GM23338 (cell line): ENCODE results near the gene FASLG. TPM values are rescaled to one million over a fixed set of nuclear protein-coding genes. Genes with fewer than 3 reads are reported as not detected.

ENCODE experiments used
- ATAC-seq: fragments of 200-7000 bp; cut with Tn5 transposase; 3 replicates; pipeline ENCODE4 v1.9.1; 2020
- DNase-seq: peaks from one replicate; pipeline ENCODE4 v3.0.0-alpha.2; 2015; ENCODE audit warnings: low spot score
- H2AFZ ChIP-seq: fragments of 200-600 bp; sonication (generic); 2 replicates; pipeline ENCODE4 v1.8.0; 2016; ENCODE audit warnings: antibody characterized with exemption, mild to moderate bottlenecking, moderate library complexity
- H3F3A ChIP-seq: fragments of 200-600 bp; sonication (generic); replicated peaks from 2 replicates; pipeline ENCODE4 v1.8.0; 2017; ENCODE audit warnings: antibody characterized with exemption, mixed run types, low read depth
- H3K27ac ChIP-seq: fragments of 200-600 bp; sonication (generic); 2 replicates; pipeline ENCODE4 v1.6.1; 2016; ENCODE audit warnings: low read depth
- H3K27me3 ChIP-seq: fragments of 200-600 bp; sonication (generic); 2 replicates; pipeline ENCODE4 v1.8.0; 2016; ENCODE audit warnings: mild to moderate bottlenecking, mixed run types, moderate library complexity; ENCODE audit not compliant: insufficient read depth
- H3K36me3 ChIP-seq: fragments of 200-600 bp; sonication (generic); 2 replicates; pipeline ENCODE4 v1.8.0; 2016; ENCODE audit warnings: mild to moderate bottlenecking; ENCODE audit not compliant: insufficient read depth
- H3K4me1 ChIP-seq: fragments of 200-600 bp; sonication (generic); 2 replicates; pipeline ENCODE4 v1.8.0; 2016; ENCODE audit warnings: mild to moderate bottlenecking, moderate library complexity; ENCODE audit not compliant: insufficient read depth
- H3K4me2 ChIP-seq: fragments of 200-600 bp; sonication (generic); 2 replicates; pipeline ENCODE4 v1.7.1; 2017; ENCODE audit warnings: mixed run types
- H3K4me3 ChIP-seq: fragments of 200-600 bp; sonication (generic); 2 replicates; pipeline ENCODE4 v1.6.1; 2016; ENCODE audit warnings: mixed run types
- H3K79me2 ChIP-seq: fragments of 200-600 bp; sonication (generic); replicated peaks from 2 replicates; pipeline ENCODE4 v1.8.0; 2017; ENCODE audit warnings: mild to moderate bottlenecking; ENCODE audit not compliant: insufficient read depth
- H3K9me2 ChIP-seq: fragments of 200-600 bp; sonication (generic); 2 replicates; pipeline ENCODE4 v1.8.0; 2017; ENCODE audit not compliant: insufficient read depth
- H4K20me1 ChIP-seq: fragments of 200-600 bp; sonication (generic); replicated peaks from 2 replicates; pipeline ENCODE4 v1.8.0; 2017; ENCODE audit warnings: mild to moderate bottlenecking; ENCODE audit not compliant: insufficient read depth
- H3K27ac Mint-ChIP-seq: 2 replicates; pipeline ENCODE4 v1.8.0; 2020; ENCODE audit warnings: inconsistent platforms, mild to moderate bottlenecking, moderate library complexity, mixed read lengths
- H3K27me3 Mint-ChIP-seq: 3 replicates; pipeline ENCODE4 v1.8.0; 2022; ENCODE audit warnings: low read depth, mild to moderate bottlenecking, moderate library complexity, mixed read lengths, inconsistent platforms; ENCODE audit not compliant: insufficient read depth, poor library complexity
- H3K36me3 Mint-ChIP-seq: 3 replicates; pipeline ENCODE4 v1.8.0; 2021; ENCODE audit warnings: low read depth, mild to moderate bottlenecking, inconsistent platforms, moderate library complexity, mixed read lengths
- H3K4me1 Mint-ChIP-seq: 3 replicates; pipeline ENCODE4 v1.8.0; 2020; ENCODE audit warnings: mild to moderate bottlenecking, inconsistent platforms, mixed read lengths
- H3K4me3 Mint-ChIP-seq: 3 replicates; pipeline ENCODE4 v1.8.0; 2021; ENCODE audit warnings: moderate library complexity, mild to moderate bottlenecking, inconsistent platforms, mixed read lengths
- H3K9me3 Mint-ChIP-seq: 3 replicates; pipeline ENCODE4 v1.8.0; 2020; ENCODE audit warnings: moderate library complexity, mild to moderate bottlenecking, inconsistent platforms, mixed read lengths
- CREB1 ChIP-seq: fragments of 250-450 bp; sonication (Bioruptor Pico); IDR thresholded peaks from 2 replicates; pipeline ENCODE4 v1.5.0; 2020; ENCODE audit warnings: low read depth, mild to moderate bottlenecking, moderate library complexity
- CTCF ChIP-seq, 2 experiments: fragments of 200-600 bp in 1 of 2; sonication (generic) in 1 of 2; conservative IDR thresholded peaks; 2 replicates each; pipeline versions ENCODE4 v1.5.1 to v1.6.1; 2016 to 2017; ENCODE audit warnings: antibody characterized with exemption in 2 of 2, low read depth in 2 of 2, mild to moderate bottlenecking in 2 of 2, moderate library complexity in 1 of 2
- EZH2 ChIP-seq: fragments of 200-600 bp; sonication (generic); IDR thresholded peaks from one replicate; pipeline ENCODE4 v1.8.0; 2017; ENCODE audit warnings: antibody characterized with exemption, mild to moderate bottlenecking, low read depth; ENCODE audit not compliant: unreplicated experiment
- EZH2phosphoT487 ChIP-seq: fragments of 200-600 bp; sonication (generic); IDR thresholded peaks from one replicate; pipeline ENCODE4 v1.8.1; 2018; ENCODE audit warnings: antibody characterized with exemption; ENCODE audit not compliant: unreplicated experiment
- JUNB ChIP-seq: IDR thresholded peaks from one replicate; pipeline ENCODE4 v1.6.1; 2016; ENCODE audit warnings: antibody characterized with exemption; ENCODE audit not compliant: unreplicated experiment
- NANOG ChIP-seq: IDR thresholded peaks from 2 replicates; pipeline ENCODE4 v1.6.1; 2016; ENCODE audit warnings: antibody characterized with exemption, borderline replicate concordance
- POLR2AphosphoS5 ChIP-seq: IDR thresholded peaks from 2 replicates; pipeline ENCODE4 v1.6.1; 2016; ENCODE audit warnings: antibody characterized with exemption, low read depth
- STAT1 ChIP-seq: IDR thresholded peaks from one replicate; pipeline ENCODE4 v1.6.1; 2016; ENCODE audit warnings: antibody characterized with exemption; ENCODE audit not compliant: unreplicated experiment
- ZNF114 ChIP-seq: fragments of 250-450 bp; sonication (Bioruptor Pico); IDR thresholded peaks from 2 replicates; pipeline ENCODE4 v1.5.0; 2020; ENCODE audit warnings: mild to moderate bottlenecking, moderate library complexity
- polyA plus RNA-seq: library from polyadenylated mRNA; unstranded; fragments of >200 nt; fragmentation: Nextera tagmentation; extraction: Ambion mirVana; gene quantifications from 2 replicates; pipeline ENCODE4 v1.2.1, GENCODE V29; 2016
- total RNA-seq: library from RNA; depleted of rRNA; stranded (reverse); fragments of >200 nt; shearing (Covaris generic); gene quantifications from 2 replicates; pipeline ENCODE4 v1.2.3, GENCODE V29; 2014
- TF ChIP-seq, protein P1 (sequence below): IDR thresholded peaks from one replicate; pipeline ENCODE4 v1.6.1; 2018; ENCODE audit warnings: antibody characterized with exemption; ENCODE audit not compliant: unreplicated experiment
- TF ChIP-seq, protein P2 (sequence below): IDR thresholded peaks from 2 replicates; pipeline ENCODE4 v1.6.1; 2016; ENCODE audit warnings: antibody characterized with exemption

The FASLG gene
- total and polyA plus RNA-seq, 2 experiments from 2014 or later, result not detected

- TF ChIP-seq, protein P1, sequence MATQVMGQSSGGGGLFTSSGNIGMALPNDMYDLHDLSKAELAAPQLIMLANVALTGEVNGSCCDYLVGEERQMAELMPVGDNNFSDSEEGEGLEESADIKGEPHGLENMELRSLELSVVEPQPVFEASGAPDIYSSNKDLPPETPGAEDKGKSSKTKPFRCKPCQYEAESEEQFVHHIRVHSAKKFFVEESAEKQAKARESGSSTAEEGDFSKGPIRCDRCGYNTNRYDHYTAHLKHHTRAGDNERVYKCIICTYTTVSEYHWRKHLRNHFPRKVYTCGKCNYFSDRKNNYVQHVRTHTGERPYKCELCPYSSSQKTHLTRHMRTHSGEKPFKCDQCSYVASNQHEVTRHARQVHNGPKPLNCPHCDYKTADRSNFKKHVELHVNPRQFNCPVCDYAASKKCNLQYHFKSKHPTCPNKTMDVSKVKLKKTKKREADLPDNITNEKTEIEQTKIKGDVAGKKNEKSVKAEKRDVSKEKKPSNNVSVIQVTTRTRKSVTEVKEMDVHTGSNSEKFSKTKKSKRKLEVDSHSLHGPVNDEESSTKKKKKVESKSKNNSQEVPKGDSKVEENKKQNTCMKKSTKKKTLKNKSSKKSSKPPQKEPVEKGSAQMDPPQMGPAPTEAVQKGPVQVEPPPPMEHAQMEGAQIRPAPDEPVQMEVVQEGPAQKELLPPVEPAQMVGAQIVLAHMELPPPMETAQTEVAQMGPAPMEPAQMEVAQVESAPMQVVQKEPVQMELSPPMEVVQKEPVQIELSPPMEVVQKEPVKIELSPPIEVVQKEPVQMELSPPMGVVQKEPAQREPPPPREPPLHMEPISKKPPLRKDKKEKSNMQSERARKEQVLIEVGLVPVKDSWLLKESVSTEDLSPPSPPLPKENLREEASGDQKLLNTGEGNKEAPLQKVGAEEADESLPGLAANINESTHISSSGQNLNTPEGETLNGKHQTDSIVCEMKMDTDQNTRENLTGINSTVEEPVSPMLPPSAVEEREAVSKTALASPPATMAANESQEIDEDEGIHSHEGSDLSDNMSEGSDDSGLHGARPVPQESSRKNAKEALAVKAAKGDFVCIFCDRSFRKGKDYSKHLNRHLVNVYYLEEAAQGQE, result no peak
- no peak for TF ChIP-seq CREB1
Observed at GRCh38 chr1:172622541-172622940, 36.4 kb upstream of the FASLG start (continued).

GRCh38 chr1:172623748-172624147 lies 35.2 kb upstream of the FASLG start:
- Histone ChIP-seq H3K9me2 (peaks cover 11% of the 10 kb centered on the region; the same call in 1 of the 2 replicates), H3K4me2 (no peak overlapping the region), H3K4me1 (no peaks in the 10 kb centered on the region), H2AFZ (no peak overlapping the region), H3K27ac (no peak overlapping the region), H3K27me3 (no peaks in the 10 kb centered on the region), H3K79me2 (no peaks in the 10 kb centered on the region), H3F3A (no peaks in the 10 kb centered on the region), H3K4me3 (no peak overlapping the region), H3K36me3 (no peaks in the 10 kb centered on the region; the same call in 1 of the 2 replicates), H4K20me1 (no peaks in the 10 kb centered on the region)
- H3K36me3 Mint-ChIP-seq, result peaks cover 30% of the 10 kb centered on the region
- DNase-seq, result no peak
- H3K9me3 Mint-ChIP-seq, result peaks cover 37% of the 10 kb centered on the region
- H3K27ac Mint-ChIP-seq, result no peak overlapping the region
- peaks cover 2% of the 10 kb centered on the region for H3K27me3 Mint-ChIP-seq
- no peak overlapping the region for H3K4me3 Mint-ChIP-seq
- no peak for ATAC-seq
- no peaks in the 10 kb centered on the region for H3K4me1 Mint-ChIP-seq
- TF ChIP-seq CTCF (conservative IDR thresholded peaks at IDR 0.05; ENCODE audit: low read depth in 2 of 2), result no peak
- TF ChIP-seq JUNB, result no peak
- TF ChIP-seq NANOG, result no peak
- TF ChIP-seq, protein P1, result no peak
- no peak for TF ChIP-seq ZNF114 (CRISPR knock-in tag)
- TF ChIP-seq EZH2phosphoT487, result no peak
- no peak for TF ChIP-seq CREB1
- TF ChIP-seq, protein P2, sequence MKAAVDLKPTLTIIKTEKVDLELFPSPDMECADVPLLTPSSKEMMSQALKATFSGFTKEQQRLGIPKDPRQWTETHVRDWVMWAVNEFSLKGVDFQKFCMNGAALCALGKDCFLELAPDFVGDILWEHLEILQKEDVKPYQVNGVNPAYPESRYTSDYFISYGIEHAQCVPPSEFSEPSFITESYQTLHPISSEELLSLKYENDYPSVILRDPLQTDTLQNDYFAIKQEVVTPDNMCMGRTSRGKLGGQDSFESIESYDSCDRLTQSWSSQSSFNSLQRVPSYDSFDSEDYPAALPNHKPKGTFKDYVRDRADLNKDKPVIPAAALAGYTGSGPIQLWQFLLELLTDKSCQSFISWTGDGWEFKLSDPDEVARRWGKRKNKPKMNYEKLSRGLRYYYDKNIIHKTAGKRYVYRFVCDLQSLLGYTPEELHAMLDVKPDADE, result no peak
- TF ChIP-seq STAT1, result no peak
- TF ChIP-seq EZH2, result no peak
- TF ChIP-seq POLR2AphosphoS5, result no peak
